Stomach (tissue), 4 donors: ENCODE results near the gene LRMDA.

Experiments
- CTCF ChIP-seq, 7 experiments: fragments of 450-650 bp in 4 of 7; fragments of 200-600 bp in 3 of 7; sonication (generic) in 3 of 7; IDR thresholded peaks; one replicate each; pipeline ENCODE4 v1.5.1; 2016 to 2019; ENCODE audit warnings: antibody characterized with exemption in 7 of 7, control low read depth in 2 of 7, mild to moderate bottlenecking in 1 of 7
- POLR2AphosphoS5 ChIP-seq, 3 donors: sonication (generic); formaldehyde crosslinking; IDR thresholded peaks; one replicate each; pipeline ENCODE4 v1.6.1; 2016; ENCODE audit warnings: antibody characterized with exemption in 3 of 3

- TF ChIP-seq CTCF (IDR thresholded peaks at IDR 0.05) (no peak), POLR2AphosphoS5 (IDR thresholded peaks at IDR 0.05) (no peak)
These were observed 241.4 kb downstream of the LRMDA start for GRCh38 chr10:75672842-75673241.
